K562 (cell line): ENCODE data around the gene EVA1A. TPM values are rescaled to one million over a fixed set of nuclear protein-coding genes. Genes with fewer than 3 reads are reported as not detected.

Experiments
- ATAC-seq: fragments of 200-7000 bp; cut with Tn5 transposase; 3 replicates; pipeline ENCODE4 v1.9.1; 2020; ENCODE audit warnings: moderate library complexity
- BruUV-seq: library from RNA; stranded (reverse); fragments of 400-500 nt; replicated peaks from 2 replicates; lab custom pipeline; 2021; lab: Mats Ljungman, UMichigan
- CTCF ChIA-PET: fragments of 300-600 bp; formaldehyde crosslinking; extraction: SDS; loops from one replicate; lab custom pipeline; 2021; ENCODE audit warnings: low intra/inter-chr PET ratio; lab: Yijun Ruan, JAX
- POLR2A ChIA-PET: fragments of 300-600, 350-650 bp; sonication (Branson Sonifier 250); formaldehyde crosslinking; extraction: SDS; loops from one replicate; lab custom pipeline; 2021; ENCODE audit warnings: antibody characterized with exemption, inconsistent platforms; lab: Yijun Ruan, JAX
- DNase-seq, 4 experiments: peaks; one replicate each; pipeline versions ENCODE4 v3.0.0 to v3.0.0-alpha.2; 2011 to 2018; ENCODE audit warnings: low spot score in 3 of 4, mixed read lengths in 3 of 4; ENCODE audit errors: extremely low read depth in 1 of 4
- FAIRE-seq: peaks from 2 replicates; lab custom pipeline; 2011; peaks lifted over from hg19 to GRCh38; lab: Jason Lieb, UNC
- H2AFZ ChIP-seq: 2 replicates; pipeline ENCODE4 v1.6.0; 2011; ENCODE audit warnings: low read depth, low read length, control low read depth, inconsistent platforms
- H3K27ac ChIP-seq: fragments of 200-600 bp; 3 replicates; pipeline ENCODE4 v1.8.0; 2011; ENCODE audit warnings: low read depth, mild to moderate bottlenecking, control low read depth, inconsistent platforms, low read length, moderate library complexity, mixed read lengths; ENCODE audit errors: extremely low read depth
- H3K27me3 ChIP-seq, 2 experiments: fragments of 300-600 bp in 1 of 2; 2 replicates in 1 of 2; 3 replicates in 1 of 2; pipeline versions ENCODE4 v1.6.0 to v1.8.0; 2011; ENCODE audit warnings: inconsistent platforms in 2 of 2, low read length in 2 of 2, mild to moderate bottlenecking in 1 of 2, mixed read lengths in 1 of 2, moderate library complexity in 1 of 2; ENCODE audit not compliant: control insufficient read depth in 2 of 2, insufficient read depth in 2 of 2
- H3K36me3 ChIP-seq: fragments of 300-600 bp; 3 replicates; pipeline ENCODE4 v1.8.0; 2011; ENCODE audit warnings: mild to moderate bottlenecking, low read length, inconsistent platforms; ENCODE audit not compliant: control insufficient read depth, insufficient read depth
- H3K4me1 ChIP-seq, 2 experiments: fragments of 200-600 bp in 1 of 2; replicated peaks in 1 of 2; 2 replicates in 1 of 2; 3 replicates in 1 of 2; pipeline versions ENCODE4 v1.5.1 to v1.8.0; 2011; ENCODE audit warnings: inconsistent platforms in 2 of 2, low read length in 2 of 2, mild to moderate bottlenecking in 1 of 2, mixed read lengths in 1 of 2, moderate library complexity in 1 of 2; ENCODE audit not compliant: control insufficient read depth in 2 of 2, insufficient read depth in 2 of 2
- H3K4me2 ChIP-seq: 2 replicates; pipeline ENCODE4 v1.6.1; 2011; ENCODE audit warnings: low read length, control low read depth, inconsistent platforms, mixed read lengths; ENCODE audit not compliant: insufficient read depth
- H3K4me3 ChIP-seq: fragments of 200-600 bp; sonication (generic), shearing (Covaris generic); 2 replicates; pipeline ENCODE4 v1.5.1; 2016; ENCODE audit warnings: control low read depth, inconsistent platforms
- H3K79me2 ChIP-seq: fragments of 200-600 bp; 3 replicates; pipeline ENCODE4 v1.8.0; 2011; ENCODE audit warnings: low read length, inconsistent platforms; ENCODE audit not compliant: control insufficient read depth, insufficient read depth
- H3K9ac ChIP-seq, 2 experiments: 2 replicates each; pipeline versions ENCODE4 v1.6.0 to v1.6.1; 2011; ENCODE audit warnings: low read depth in 2 of 2, low read length in 2 of 2, control low read depth in 1 of 2, inconsistent platforms in 1 of 2, mild to moderate bottlenecking in 1 of 2, mixed read lengths in 1 of 2; ENCODE audit not compliant: insufficient read depth in 1 of 2
- H3K9me1 ChIP-seq: one replicate; pipeline ENCODE4 v1.6.0; 2011; ENCODE audit warnings: inconsistent platforms, mild to moderate bottlenecking, low read length, moderate library complexity; ENCODE audit not compliant: control insufficient read depth, insufficient read depth
- H3K9me3 ChIP-seq: replicated peaks from 2 replicates; pipeline ENCODE4 v1.5.1; 2011; ENCODE audit warnings: low read depth, low read length, inconsistent platforms; ENCODE audit not compliant: control insufficient read depth, insufficient read depth
- H4K20me1 ChIP-seq: replicated peaks from 2 replicates; pipeline ENCODE4 v1.6.1; 2011; ENCODE audit warnings: low read length, inconsistent platforms, mixed read lengths; ENCODE audit not compliant: control insufficient read depth, insufficient read depth
- ATF7 ChIP-seq: fragments of 450-650 bp; IDR thresholded peaks from 2 replicates; pipeline ENCODE4 v1.7.1; 2014; ENCODE audit warnings: mild to moderate bottlenecking, moderate library complexity
- CBFA2T3 ChIP-seq: fragments of 450-650 bp; IDR thresholded peaks from 2 replicates; pipeline ENCODE4 v1.6.1; 2017
- E2F8 ChIP-seq: fragments of 450-650 bp; IDR thresholded peaks from 2 replicates; pipeline ENCODE4 v1.7.1; 2018; ENCODE audit warnings: mild to moderate bottlenecking, low read depth; ENCODE audit not compliant: partially characterized antibody
- ELF2 ChIP-seq: fragments of 250-450 bp; sonication (Bioruptor Pico); IDR thresholded peaks from 2 replicates; pipeline ENCODE4 v1.5.0; 2021; ENCODE audit warnings: mild to moderate bottlenecking
- ETV6 ChIP-seq, 3 experiments: fragments of 150-350 bp in 1 of 3; sonication (generic) in 1 of 3; formaldehyde crosslinking in 1 of 3; IDR thresholded peaks; 2 replicates each; pipeline versions ENCODE4 v1.6.1 to v1.8.0; 2014 to 2022; ENCODE audit warnings: borderline replicate concordance in 2 of 3, low read depth in 2 of 3, antibody characterized with exemption in 1 of 3, low read length in 1 of 3, mild to moderate bottlenecking in 1 of 3, missing genetic modification reagents in 1 of 3
- GATA2 ChIP-seq: sonication (generic); formaldehyde crosslinking; IDR thresholded peaks from 2 replicates; pipeline ENCODE4 v1.4.0; 2020; ENCODE audit warnings: mild to moderate bottlenecking, missing genetic modification reagents
- HCFC1 ChIP-seq: IDR thresholded peaks from 2 replicates; pipeline ENCODE4 v1.6.1; 2012; ENCODE audit warnings: low read depth, low read length, improper control_type of control experiment
- HNRNPUL1 ChIP-seq: fragments of 200-400 bp; formaldehyde crosslinking; IDR thresholded peaks from 2 replicates; pipeline ENCODE4 v1.6.1; 2017; ENCODE audit warnings: low read length
- HOXB6 ChIP-seq: fragments of 250-450 bp; sonication (Bioruptor Pico); IDR thresholded peaks from 2 replicates; pipeline ENCODE4 v1.5.1; 2022; ENCODE audit warnings: mild to moderate bottlenecking, borderline replicate concordance
- KHSRP ChIP-seq: fragments of 450-650 bp; IDR thresholded peaks from 2 replicates; pipeline ENCODE4 v1.6.1; 2017
- NR0B1 ChIP-seq: fragments of 450-650 bp; IDR thresholded peaks from one replicate; pipeline ENCODE4 v1.6.1; 2018; ENCODE audit warnings: mild to moderate bottlenecking, moderate library complexity; ENCODE audit not compliant: partially characterized antibody
- RB1 ChIP-seq: fragments of 450-650 bp; IDR thresholded peaks from 2 replicates; pipeline ENCODE4 v1.6.1; 2017; ENCODE audit warnings: low read depth, mild to moderate bottlenecking
- RBBP5 ChIP-seq: fragments of 200-600 bp; sonication (generic); IDR thresholded peaks from 2 replicates; pipeline ENCODE4 v1.6.1; 2012; ENCODE audit warnings: borderline replicate concordance, mild to moderate bottlenecking, low read length, control low read depth, inconsistent platforms; ENCODE audit not compliant: insufficient read depth, poor library complexity, severe bottlenecking
- RCOR1 ChIP-seq, 2 experiments: IDR thresholded peaks; 2 replicates each; pipeline ENCODE4 v1.6.1; 2012; ENCODE audit warnings: low read depth in 2 of 2, low read length in 2 of 2, borderline replicate concordance in 1 of 2, improper control_type of control experiment in 1 of 2
- RUNX1 ChIP-seq: sonication (generic); IDR thresholded peaks from 2 replicates; pipeline ENCODE4 v1.6.1; 2016; ENCODE audit warnings: antibody characterized with exemption, low read depth
- ZBTB43 ChIP-seq: sonication (generic); formaldehyde crosslinking; IDR thresholded peaks from 2 replicates; pipeline ENCODE4 v1.8.0; 2023; ENCODE audit warnings: mild to moderate bottlenecking, missing genetic modification reagents
- ZNF124 ChIP-seq: sonication (generic); formaldehyde crosslinking; IDR thresholded peaks from 2 replicates; pipeline ENCODE4 v1.8.1; 2022; ENCODE audit warnings: missing genetic modification reagents
- ZNF75A ChIP-seq: fragments of 450-650 bp; formaldehyde crosslinking; IDR thresholded peaks from 2 replicates; pipeline ENCODE4 v1.4.0; 2020; ENCODE audit warnings: mild to moderate bottlenecking
- ZNF830 ChIP-seq: fragments of 250-450 bp; sonication (Bioruptor Pico); IDR thresholded peaks from 2 replicates; pipeline ENCODE4 v1.5.0; 2021; ENCODE audit warnings: mild to moderate bottlenecking
- WGBS: fragments of 100-300 bp; shearing (Covaris generic); methylation state at CpG from one replicate; pipeline ENCODE4 v1.1.6; 2016; ENCODE audit warnings: low coverage, mixed read lengths; ENCODE audit not compliant: insufficient coverage; ENCODE audit errors: missing lambda C conversion rate; 5-methylcytosine and 5-hydroxymethylcytosine counted together
- in situ Hi-C: fragments of 300-500 bp; cut with MboI; formaldehyde crosslinking; loops from 4 replicates; pipeline ENCODE4 v1.15.0; 2018; ENCODE audit warnings: inconsistent platforms, mixed read lengths
- intact Hi-C: fragments of 100-400 bp; cut with micrococcal nuclease; formaldehyde crosslinking; loops from 2 replicates; pipeline ENCODE4 v1.14.2; 2022
- polyA plus RNA-seq, 8 experiments: library from polyadenylated mRNA; depleted of rRNA in 4 of 8; stranded (reverse) in 5 of 8; unstranded in 3 of 8; fragments of >200 nt; fragmentation: Nextera tagmentation in 2 of 8; fragmentation: Illumina TruSeq in 1 of 8; extraction: Ambion mirVana in 2 of 8; extraction: Trizol in 1 of 8; gene quantifications; 2 replicates each; pipeline versions ENCODE4 v1.2.1 to v1.2.3, GENCODE V29; 2011 to 2014; ENCODE audit warnings: inconsistent platforms in 1 of 8, missing spikeins in 1 of 8
- total RNA-seq, 7 experiments: library from RNA; depleted of rRNA in 6 of 7; stranded (reverse); fragments of >200 nt in 6 of 7; fragmentation: Illumina TruSeq in 2 of 7; extraction: Trizol in 2 of 7; gene quantifications; 2 replicates each; pipeline versions ENCODE4 v1.2.1 to v1.2.3, GENCODE V29; 2011 to 2021; ENCODE audit warnings: low replicate concordance in 1 of 7

The EVA1A gene
- total and polyA plus RNA-seq, 9 of the 15 experiments (the other 6 are each of a cell fraction or from before 2014, with no cell fraction given) = not detected

- H3K9me1 ChIP-seq = no peaks in the 10 kb centered on the region
- FAIRE-seq = no peak
- no peak overlapping the region for H3K4me3 ChIP-seq
- no peaks in the 10 kb centered on the region for H3K36me3 ChIP-seq
- TF ChIP-seq HOXB6 = no peak
- TF ChIP-seq ZNF124 (CRISPR knock-in tag) = no peak
- no peak for TF ChIP-seq CBFA2T3
- TF ChIP-seq ELF2 (CRISPR knock-in tag) = no peak
- no peak for TF ChIP-seq KHSRP
- no peak for TF ChIP-seq RUNX1
- no peak for TF ChIP-seq ATF7
- no peak for TF ChIP-seq RCOR1 (IDR thresholded peaks at IDR 0.05; ENCODE audit: borderline replicate concordance in 1 of 2, low read depth in 2 of 2, low read length in 2 of 2)
- TF ChIP-seq ZNF75A = no peak
- TF ChIP-seq HCFC1 = no peak
- no peak for TF ChIP-seq RB1
- TF ChIP-seq ETV6 (IDR thresholded peaks at IDR 0.05; ENCODE audit: borderline replicate concordance in 1 of 2, low read depth in 2 of 2, low read length in 1 of 2) = no peak
- TF ChIP-seq ETV6 (CRISPR knock-in tag; IDR thresholded peaks at IDR 0.05; ENCODE audit: borderline replicate concordance) = no peak
- TF ChIP-seq HNRNPUL1 = no peak
- TF ChIP-seq ZNF830 (CRISPR knock-in tag) = no peak
- no peak for TF ChIP-seq GATA2 (CRISPR knock-in tag)
- TF ChIP-seq E2F8 = no peak
- TF ChIP-seq NR0B1 = no peak
- TF ChIP-seq ZBTB43 = no peak
- no peak for TF ChIP-seq RBBP5
- TF ChIP-seq, all 486 proteins: peak for 0
- in situ Hi-C loops (no loop called here), intact Hi-C loops (no loop called here)
- H3K4me2 ChIP-seq = no peak overlapping the region
- no TSS peak for BruUV-seq
- H3K9me3 ChIP-seq = no peaks in the 10 kb centered on the region
- WGBS = 0% methylated on average over 1 of the region's 1 CpG
- H3K27me3 ChIP-seq = no peaks in the 10 kb centered on the region
- ATAC-seq = no peak
- ChIA-PET POLR2A (no interaction called here), CTCF (no interaction called here)
- no peak for DNase-seq
- H3K79me2 ChIP-seq = no peaks in the 10 kb centered on the region
- H3K9ac ChIP-seq = no peak overlapping the region
- H3K27ac ChIP-seq = no peak overlapping the region
- no peak overlapping the region for H2AFZ ChIP-seq
- H4K20me1 ChIP-seq = no peaks in the 10 kb centered on the region
- no peaks in the 10 kb centered on the region for H3K4me1 ChIP-seq
These were observed 54.5 kb downstream of the EVA1A start for GRCh38 chr2:75506101-75506697.
